Neural cell (in vitro differentiated cells): Measurements from ENCODE around the gene ILDR2. TPM values are rescaled to one million over a fixed set of nuclear protein-coding genes. Genes with fewer than 3 reads are reported as not detected.

Experiments
- H2AFZ ChIP-seq: fragments of 200-600, 300-800 bp; sonication (generic), shearing (Covaris generic); 2 replicates; pipeline ENCODE4 v1.6.0; 2014; ENCODE audit warnings: low read depth, mild to moderate bottlenecking, antibody characterized with exemption, low read length, moderate library complexity
- H3F3A ChIP-seq: fragments of 200-600 bp; shearing (Covaris generic); 2 replicates; pipeline ENCODE4 v1.6.1; 2016; ENCODE audit warnings: mild to moderate bottlenecking, moderate library complexity, mixed read lengths, antibody characterized with exemption, low read length; ENCODE audit not compliant: insufficient read depth, poor library complexity, severe bottlenecking
- H3K27ac ChIP-seq: fragments of 200-600, 300-800 bp; sonication (generic), shearing (Covaris generic); 2 replicates; pipeline ENCODE4 v1.5.1; 2014; ENCODE audit warnings: mild to moderate bottlenecking, low read length, moderate library complexity
- H3K27me3 ChIP-seq: fragments of 300-800, 200-600 bp; sonication (generic), shearing (Covaris generic); 2 replicates; pipeline ENCODE4 v1.6.0; 2014; ENCODE audit warnings: mild to moderate bottlenecking, low read depth, low read length, moderate library complexity; ENCODE audit not compliant: insufficient read depth
- H3K36me3 ChIP-seq: fragments of 300-800, 200-600 bp; sonication (generic), shearing (Covaris generic); 2 replicates; pipeline ENCODE4 v1.5.1; 2014; ENCODE audit warnings: mild to moderate bottlenecking, antibody characterized with exemption, low read length, moderate library complexity; ENCODE audit not compliant: insufficient read depth
- H3K4me2 ChIP-seq: fragments of 300-800, 200-600 bp; sonication (generic), shearing (Covaris generic); 2 replicates; pipeline ENCODE4 v1.6.0; 2014; ENCODE audit warnings: mild to moderate bottlenecking, low read length
- H3K4me3 ChIP-seq: fragments of 300-800, 200-600 bp; sonication (generic), shearing (Covaris generic); 2 replicates; pipeline ENCODE4 v1.5.1; 2014; ENCODE audit warnings: mild to moderate bottlenecking, low read length, moderate library complexity
- H3K79me2 ChIP-seq: fragments of 200-600 bp; shearing (Covaris generic); replicated peaks from 2 replicates; pipeline ENCODE4 v1.6.0; 2014; ENCODE audit warnings: mild to moderate bottlenecking, low read length, moderate library complexity; ENCODE audit not compliant: insufficient read depth
- H3K9ac ChIP-seq: fragments of 300-800, 200-600 bp; sonication (generic), shearing (Covaris generic); 2 replicates; pipeline ENCODE4 v1.6.1; 2016; ENCODE audit warnings: mild to moderate bottlenecking, low read length, mixed read lengths
- H3K9me2 ChIP-seq: fragments of 200-600 bp; shearing (Covaris generic); 2 replicates; pipeline ENCODE4 v1.6.1; 2016; ENCODE audit warnings: mild to moderate bottlenecking, low read length, mixed read lengths; ENCODE audit not compliant: insufficient read depth
- H3K9me3 ChIP-seq: fragments of 200-600, 300-800 bp; sonication (generic), shearing (Covaris generic); 2 replicates; pipeline ENCODE4 v1.6.1; 2016; ENCODE audit warnings: mild to moderate bottlenecking, mixed run types, low read length, moderate library complexity, mixed read lengths
- H4K20me1 ChIP-seq: fragments of 200-600 bp; shearing (Covaris generic); 2 replicates; pipeline ENCODE4 v1.6.1; 2016; ENCODE audit warnings: mild to moderate bottlenecking, mixed run types; ENCODE audit not compliant: insufficient read depth
- CTCF ChIP-seq: fragments of 450-650 bp; IDR thresholded peaks from 2 replicates; pipeline ENCODE4 v1.5.1; 2014; ENCODE audit warnings: antibody characterized with exemption, mild to moderate bottlenecking, moderate library complexity; ENCODE audit not compliant: poor library complexity, severe bottlenecking
- EP300 ChIP-seq: fragments of 450-650 bp; conservative IDR thresholded peaks from 2 replicates; pipeline ENCODE4 v1.6.1; 2014; ENCODE audit warnings: antibody characterized with exemption, mild to moderate bottlenecking, moderate library complexity; ENCODE audit not compliant: poor library complexity, severe bottlenecking
- EZH2 ChIP-seq: fragments of 200-600, 300-800 bp; shearing (Covaris generic), sonication (generic); IDR thresholded peaks from 2 replicates; pipeline ENCODE4 v1.6.1; 2014; ENCODE audit warnings: antibody characterized with exemption, low read length, borderline replicate concordance, mild to moderate bottlenecking; ENCODE audit not compliant: insufficient read depth, poor library complexity, severe bottlenecking
- MXI1 ChIP-seq: fragments of 450-650 bp; conservative IDR thresholded peaks from 2 replicates; pipeline ENCODE4 v1.6.1; 2014; ENCODE audit warnings: antibody characterized with exemption, mild to moderate bottlenecking; ENCODE audit not compliant: poor library complexity, severe bottlenecking
- POLR2AphosphoS5 ChIP-seq: IDR thresholded peaks from 2 replicates; pipeline ENCODE4 v1.6.1; 2012
- RAD21 ChIP-seq: fragments of 450-650 bp; conservative IDR thresholded peaks from 2 replicates; pipeline ENCODE4 v1.6.1; 2014; ENCODE audit warnings: antibody characterized with exemption, mild to moderate bottlenecking, moderate library complexity
- REST ChIP-seq: IDR thresholded peaks from 2 replicates; pipeline ENCODE4 v1.6.1; 2012; ENCODE audit warnings: borderline replicate concordance
- SMC3 ChIP-seq: fragments of 450-650 bp; conservative IDR thresholded peaks from 2 replicates; pipeline ENCODE4 v1.6.1; 2014; ENCODE audit warnings: antibody characterized with exemption, mild to moderate bottlenecking, moderate library complexity; ENCODE audit not compliant: poor library complexity
- TAF1 ChIP-seq: IDR thresholded peaks from 2 replicates; pipeline ENCODE4 v1.6.1; 2012; ENCODE audit warnings: low read depth
- polyA plus RNA-seq: library from polyadenylated mRNA; depleted of rRNA; stranded (reverse); fragments of >200 nt; gene quantifications from 2 replicates; pipeline ENCODE4 v1.2.3, GENCODE V29; 2014

Gene ILDR2
- polyA plus RNA-seq, 1 donor from 2014 or later, result 6.8 TPM

- H3K79me2 ChIP-seq, result no peaks in the 10 kb centered on the region
- H3K4me2 ChIP-seq, result no peak overlapping the region
- H3K27ac ChIP-seq, result no peak overlapping the region
- H3K36me3 ChIP-seq, result no peaks in the 10 kb centered on the region
- H3K9ac ChIP-seq, result no peak overlapping the region
- TF ChIP-seq RAD21, result no peak
- TF ChIP-seq EP300, result no peak
- TF ChIP-seq REST, result no peak
- TF ChIP-seq SMC3, result no peak
- TF ChIP-seq POLR2AphosphoS5, result no peak
- TF ChIP-seq CTCF, result no peak
- no peak for TF ChIP-seq TAF1
- no peak for TF ChIP-seq MXI1
- no peak for TF ChIP-seq EZH2
- H3K9me3 ChIP-seq, result no peaks in the 10 kb centered on the region
- H2AFZ ChIP-seq, result no peak overlapping the region
- H3F3A ChIP-seq, result no peaks in the 10 kb centered on the region
- no peak overlapping the region for H3K4me3 ChIP-seq
- H4K20me1 ChIP-seq, result no peaks in the 10 kb centered on the region
- no peaks in the 10 kb centered on the region for H3K9me2 ChIP-seq
- H3K27me3 ChIP-seq, result no peaks in the 10 kb centered on the region
Measured at GRCh38 chr1:166956872-166957271, 18.5 kb downstream of the ILDR2 start.

- no peaks in the 10 kb centered on the region for H3K9me3 ChIP-seq
- H3K27ac ChIP-seq, result no peak overlapping the region
- H3K27me3 ChIP-seq, result no peaks in the 10 kb centered on the region
- no peak for TF ChIP-seq CTCF
- no peak for TF ChIP-seq POLR2AphosphoS5
- no peak for TF ChIP-seq TAF1
- no peak for TF ChIP-seq REST
- no peak for TF ChIP-seq MXI1
- no peak for TF ChIP-seq EZH2
- no peak for TF ChIP-seq SMC3
- TF ChIP-seq EP300, result no peak
- TF ChIP-seq RAD21, result no peak
- H3K9me2 ChIP-seq, result no peaks in the 10 kb centered on the region
- no peak overlapping the region for H3K4me3 ChIP-seq
- H3F3A ChIP-seq, result no peaks in the 10 kb centered on the region
- H3K4me2 ChIP-seq, result no peak overlapping the region
- no peaks in the 10 kb centered on the region for H3K36me3 ChIP-seq
- H3K9ac ChIP-seq, result no peak overlapping the region
- no peaks in the 10 kb centered on the region for H4K20me1 ChIP-seq
- H2AFZ ChIP-seq, result no peak overlapping the region
- no peaks in the 10 kb centered on the region for H3K79me2 ChIP-seq
Measured at GRCh38 chr1:166956057-166956850, 19.1 kb downstream of the ILDR2 start.
